H1 (cell line): ENCODE data around the gene VWA2.

Experiments used
- ATF3 ChIP-seq: IDR thresholded peaks from 2 replicates; pipeline ENCODE4 v1.6.1; 2011; ENCODE audit warnings: low read depth, mild to moderate bottlenecking, low read length; ENCODE audit not compliant: insufficient read depth
- BACH1 ChIP-seq: IDR thresholded peaks from 2 replicates; pipeline ENCODE4 v1.6.1; 2012; ENCODE audit warnings: low read length, improper control_type of control experiment
- CBX5 ChIP-seq: fragments of 300-800, 300-1000 bp; sonication (generic); IDR thresholded peaks from 2 replicates; pipeline ENCODE4 v1.7.1; 2016; ENCODE audit warnings: antibody characterized with exemption, low read length, low read depth
- CEBPB ChIP-seq: IDR thresholded peaks from 2 replicates; pipeline ENCODE4 v1.6.1; 2012; ENCODE audit warnings: low read depth, low read length
- CTCF ChIP-seq, 3 experiments: IDR thresholded peaks; 1 replicate in 2 of 3; 2 replicates in 1 of 3; pipeline versions ENCODE4 v1.5.1 to v1.6.1; 2011; ENCODE audit warnings: low read length in 3 of 3, mild to moderate bottlenecking in 3 of 3, inconsistent platforms in 2 of 3, low read depth in 1 of 3, moderate library complexity in 1 of 3; ENCODE audit not compliant: insufficient read depth in 1 of 3; ENCODE audit errors: control extremely low read depth in 1 of 3
- GABPA ChIP-seq: IDR thresholded peaks from 2 replicates; pipeline ENCODE4 v1.6.1; 2011; ENCODE audit warnings: mild to moderate bottlenecking, low read length, moderate library complexity, borderline replicate concordance; ENCODE audit not compliant: insufficient read depth
- JUN ChIP-seq: IDR thresholded peaks from 2 replicates; pipeline ENCODE4 v1.6.1; 2011; ENCODE audit warnings: low read depth, mild to moderate bottlenecking, improper control_type of control experiment, low read length
- JUND ChIP-seq: IDR thresholded peaks from 2 replicates; pipeline ENCODE4 v1.6.1; 2011; ENCODE audit warnings: mild to moderate bottlenecking, improper control_type of control experiment, low read length
- MAX ChIP-seq: IDR thresholded peaks from 2 replicates; pipeline ENCODE4 v1.6.1; 2012; ENCODE audit warnings: inconsistent platforms
- POLR2A ChIP-seq, 2 experiments: IDR thresholded peaks; 1 replicate in 1 of 2; 2 replicates in 1 of 2; pipeline ENCODE4 v1.6.1; 2011; ENCODE audit warnings: low read depth in 2 of 2, low read length in 2 of 2, mild to moderate bottlenecking in 2 of 2; ENCODE audit errors: control extremely low read depth in 1 of 2
- USF2 ChIP-seq: IDR thresholded peaks from 2 replicates; pipeline ENCODE4 v1.6.1; 2011; ENCODE audit warnings: low read length, improper control_type of control experiment

- TF ChIP-seq CTCF (IDR thresholded peaks at IDR 0.05; ENCODE audit: control extremely low read depth in 1 of 3, insufficient read depth in 1 of 3, low read depth in 1 of 3, low read length in 3 of 3) (no peak), CBX5 (no peak), ATF3 (no peak), POLR2A (IDR thresholded peaks at IDR 0.05; ENCODE audit: control extremely low read depth in 1 of 2, low read depth in 2 of 2, low read length in 2 of 2) (no peak), MAX (no peak), USF2 (no peak), BACH1 (no peak), JUN (no peak), CEBPB (no peak), JUND (no peak), GABPA (no peak)
Observed at GRCh38 chr10:114281006-114281405, 42.0 kb downstream of the VWA2 start.
